OCI-LY1 (cell line): ENCODE measurements around the gene STK11.

Experiments
- H2AFZ ChIP-seq: fragments of 200-600 bp; sonication (generic), shearing (Covaris generic); 2 replicates; pipeline ENCODE4 v1.6.0; 2014; ENCODE audit warnings: antibody characterized with exemption, mild to moderate bottlenecking, low read length
- H3F3A ChIP-seq: fragments of 200-600 bp; sonication (generic), shearing (Covaris generic); 2 replicates; pipeline ENCODE4 v1.6.0; 2014; ENCODE audit warnings: mild to moderate bottlenecking, antibody characterized with exemption, low read length, moderate library complexity; ENCODE audit not compliant: insufficient read depth
- H3K27ac ChIP-seq: fragments of 200-600 bp; sonication (generic); 2 replicates; pipeline ENCODE4 v1.5.1; 2014; ENCODE audit warnings: low read length, mixed run types, mild to moderate bottlenecking, low read depth; ENCODE audit not compliant: poor library complexity, severe bottlenecking
- H3K27me3 ChIP-seq: fragments of 200-600 bp; sonication (generic); 2 replicates; pipeline ENCODE4 v1.6.0; 2014; ENCODE audit warnings: antibody characterized with exemption, mild to moderate bottlenecking, low read length, moderate library complexity; ENCODE audit not compliant: insufficient read depth
- H3K36me3 ChIP-seq: fragments of 200-600 bp; sonication (generic); 2 replicates; pipeline ENCODE4 v1.6.1; 2014; ENCODE audit warnings: mild to moderate bottlenecking, antibody characterized with exemption, low read length, moderate library complexity, mixed read lengths; ENCODE audit not compliant: insufficient read depth
- H3K4me1 ChIP-seq: fragments of 200-600 bp; sonication (generic); 2 replicates; pipeline ENCODE4 v1.5.1; 2014; ENCODE audit warnings: mild to moderate bottlenecking, low read length, moderate library complexity; ENCODE audit not compliant: insufficient read depth, severe bottlenecking
- H3K4me2 ChIP-seq: fragments of 200-600 bp; sonication (generic), shearing (Covaris generic); 2 replicates; pipeline ENCODE4 v1.6.1; 2014; ENCODE audit warnings: low read length
- H3K4me3 ChIP-seq: fragments of 200-600 bp; sonication (generic); 2 replicates; pipeline ENCODE4 v1.5.1; 2014; ENCODE audit warnings: low read length, low read depth, mild to moderate bottlenecking, mixed read lengths; ENCODE audit not compliant: poor library complexity, severe bottlenecking
- H3K79me2 ChIP-seq: fragments of 200-600 bp; shearing (Covaris generic); 2 replicates; pipeline ENCODE4 v1.6.1; 2016; ENCODE audit warnings: mixed run types, low read length, mixed read lengths; ENCODE audit not compliant: insufficient read depth
- H3K9ac ChIP-seq: fragments of 200-600 bp; sonication (generic), shearing (Covaris generic); 2 replicates; pipeline ENCODE4 v1.6.1; 2014; ENCODE audit warnings: mild to moderate bottlenecking, low read length, mixed read lengths
- H3K9me2 ChIP-seq: fragments of 200-600 bp; sonication (generic), shearing (Covaris generic); 2 replicates; pipeline ENCODE4 v1.6.1; 2014; ENCODE audit warnings: low read depth, mild to moderate bottlenecking, low read length, mixed read lengths
- H3K9me3 ChIP-seq: fragments of 200-600 bp; shearing (Covaris generic); 2 replicates; pipeline ENCODE4 v1.6.1; 2014; ENCODE audit warnings: low read length, mixed read lengths
- H4K20me1 ChIP-seq: fragments of 200-600 bp; sonication (generic), shearing (Covaris generic); 2 replicates; pipeline ENCODE4 v1.6.0; 2016; ENCODE audit warnings: mild to moderate bottlenecking, low read length; ENCODE audit not compliant: insufficient read depth
- CTCF ChIP-seq: fragments of 200-600 bp; sonication (generic), shearing (Covaris generic); IDR thresholded peaks from 2 replicates; pipeline ENCODE4 v1.5.1; 2017; ENCODE audit warnings: mild to moderate bottlenecking, antibody characterized with exemption, low read length, moderate library complexity, mixed read lengths
- EZH2 ChIP-seq: fragments of 200-600 bp; sonication (generic), shearing (Covaris generic); IDR thresholded peaks from 2 replicates; pipeline ENCODE4 v1.8.0; 2017; ENCODE audit warnings: borderline replicate concordance, mixed run types, mild to moderate bottlenecking, antibody characterized with exemption, low read length, moderate library complexity, mixed read lengths

The STK11 gene

GRCh38 chr19:1264801-1265614 is 59.4 kb downstream of the STK11 start:
- peaks cover 4% of the 10 kb centered on the region for H3K36me3 ChIP-seq
- H3K27me3 ChIP-seq = no peaks in the 10 kb centered on the region
- H3K9me2 ChIP-seq = no peaks in the 10 kb centered on the region
- H3K4me2 ChIP-seq = peak overlapping the region; percentile 28
- H3K4me1 ChIP-seq = peaks cover 75% of the 10 kb centered on the region
- H2AFZ ChIP-seq = no peak overlapping the region
- TF ChIP-seq EZH2 = no peak
- TF ChIP-seq CTCF = no peak
- H3K4me3 ChIP-seq = no peak overlapping the region
- H3K79me2 ChIP-seq = peaks cover 5% of the 10 kb centered on the region
- H3K9me3 ChIP-seq = no peaks in the 10 kb centered on the region
- no peak overlapping the region; the same call in 1 of the 2 replicates for H3K9ac ChIP-seq
- H3F3A ChIP-seq = no peaks in the 10 kb centered on the region
- H4K20me1 ChIP-seq = no peaks in the 10 kb centered on the region
- H3K27ac ChIP-seq = peak overlapping the region; percentile 89

GRCh38 chr19:1265615-1266128 is 60.1 kb downstream of the STK11 start:
- no peaks in the 10 kb centered on the region for H3K9me3 ChIP-seq
- H3K9me2 ChIP-seq = no peaks in the 10 kb centered on the region
- peak overlapping the region; percentile 30; the same call in 1 of the 2 replicates for H3K9ac ChIP-seq
- no peak overlapping the region for H2AFZ ChIP-seq
- no peaks in the 10 kb centered on the region for H4K20me1 ChIP-seq
- peaks cover 75% of the 10 kb centered on the region for H3K4me1 ChIP-seq
- peaks cover 11% of the 10 kb centered on the region for H3K79me2 ChIP-seq
- peak overlapping the region; percentile 64 for H3K4me2 ChIP-seq
- TF ChIP-seq EZH2 (no peak), CTCF (no peak)
- H3K4me3 ChIP-seq = peak overlapping the region; percentile 93
- peaks cover 11% of the 10 kb centered on the region for H3K36me3 ChIP-seq
- peak overlapping the region; percentile 89 for H3K27ac ChIP-seq
- no peaks in the 10 kb centered on the region for H3K27me3 ChIP-seq
- no peaks in the 10 kb centered on the region for H3F3A ChIP-seq

- Histone ChIP-seq H3K27ac (peak overlapping the region; percentile 89), H2AFZ (no peak overlapping the region), H3K4me1 (peaks cover 82% of the 10 kb centered on the region), H3K9me2 (no peaks in the 10 kb centered on the region), H3K9ac (peak overlapping the region; percentile 49; the same call in 1 of the 2 replicates), H3K4me3 (peak overlapping the region; percentile 93), H3K9me3 (no peaks in the 10 kb centered on the region), H3K36me3 (peaks cover 18% of the 10 kb centered on the region), H3K4me2 (peak overlapping the region; percentile 64), H4K20me1 (no peaks in the 10 kb centered on the region), H3K79me2 (peaks cover 16% of the 10 kb centered on the region), H3K27me3 (no peaks in the 10 kb centered on the region), H3F3A (0 out of 2 replicates have a peak, but pooled peaks cover 1% of the 10 kb centered on the region)
- TF ChIP-seq CTCF = no peak
- no peak for TF ChIP-seq EZH2
Observed at GRCh38 chr19:1266129-1266915, 60.7 kb downstream of the STK11 start.
